ENCODE measurements around the gene IMPDH1.
A peak's percentile ranks its signal among the peaks of the same experiment; 100 is the strongest.

Gene IMPDH1

DNA sequence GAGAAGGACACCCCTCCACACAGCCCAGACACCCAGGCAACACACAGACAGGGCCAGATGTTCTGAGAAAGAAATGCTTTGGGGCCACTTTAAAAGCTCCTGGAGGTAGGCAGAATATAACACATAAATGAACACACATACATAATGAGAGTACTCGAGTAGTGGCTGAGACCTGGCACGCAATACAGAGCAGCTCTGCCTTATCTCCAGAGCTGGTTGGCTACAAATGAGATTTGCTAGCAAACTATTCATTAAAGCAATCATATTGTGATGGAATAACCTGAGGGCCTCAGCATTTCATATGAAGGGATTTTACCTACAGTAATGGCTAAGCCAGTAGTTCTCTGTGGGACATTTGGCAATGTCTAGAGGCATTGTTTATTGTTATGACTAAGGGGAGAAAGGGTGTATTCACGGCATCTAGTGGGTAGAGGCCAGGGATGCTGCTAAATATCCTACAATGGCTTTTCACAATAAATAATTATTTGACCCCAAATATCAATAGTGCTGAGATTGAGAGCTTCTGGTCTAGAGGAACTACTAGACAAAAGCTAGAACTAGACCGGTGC lies 5.5 kb upstream of the IMPDH1 start:
- no peak for DNase-seq
- intact Hi-C loops (cut with DNase I; ENCODE audit: low total_unique reads) = no loop called here
- H3K27me3 ChIP-seq = no peaks in the 10 kb centered on the region

DNA sequence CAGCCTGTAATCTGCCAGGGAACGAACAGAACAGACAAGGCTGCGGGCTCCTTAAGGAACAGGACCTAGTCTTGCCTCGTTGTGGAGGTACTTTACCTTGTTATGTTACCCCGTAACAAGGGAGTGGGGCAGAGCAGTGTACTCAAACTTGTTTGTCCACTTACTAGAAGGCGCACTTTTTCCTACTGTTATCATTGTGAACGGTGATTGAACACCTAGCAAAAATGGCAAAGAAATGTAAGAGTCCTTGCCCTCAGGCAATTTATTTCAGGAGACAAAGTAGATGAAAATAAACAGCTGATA lies 620 bp upstream of the IMPDH1 start:
- H3K4me3 ChIP-seq = peak overlapping the region; percentile 62 to 87
- TF ChIP-seq, protein P1, sequence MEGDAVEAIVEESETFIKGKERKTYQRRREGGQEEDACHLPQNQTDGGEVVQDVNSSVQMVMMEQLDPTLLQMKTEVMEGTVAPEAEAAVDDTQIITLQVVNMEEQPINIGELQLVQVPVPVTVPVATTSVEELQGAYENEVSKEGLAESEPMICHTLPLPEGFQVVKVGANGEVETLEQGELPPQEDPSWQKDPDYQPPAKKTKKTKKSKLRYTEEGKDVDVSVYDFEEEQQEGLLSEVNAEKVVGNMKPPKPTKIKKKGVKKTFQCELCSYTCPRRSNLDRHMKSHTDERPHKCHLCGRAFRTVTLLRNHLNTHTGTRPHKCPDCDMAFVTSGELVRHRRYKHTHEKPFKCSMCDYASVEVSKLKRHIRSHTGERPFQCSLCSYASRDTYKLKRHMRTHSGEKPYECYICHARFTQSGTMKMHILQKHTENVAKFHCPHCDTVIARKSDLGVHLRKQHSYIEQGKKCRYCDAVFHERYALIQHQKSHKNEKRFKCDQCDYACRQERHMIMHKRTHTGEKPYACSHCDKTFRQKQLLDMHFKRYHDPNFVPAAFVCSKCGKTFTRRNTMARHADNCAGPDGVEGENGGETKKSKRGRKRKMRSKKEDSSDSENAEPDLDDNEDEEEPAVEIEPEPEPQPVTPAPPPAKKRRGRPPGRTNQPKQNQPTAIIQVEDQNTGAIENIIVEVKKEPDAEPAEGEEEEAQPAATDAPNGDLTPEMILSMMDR (IDR thresholded peaks at IDR 0.05) = no peak
- DNase-seq = no peak

More for the DNA sequence above, 5.5 kb upstream of the IMPDH1 start:
- no peaks in the 10 kb centered on the region for H3K36me3 ChIP-seq
- peaks cover 0 to 7% (median 3%) of the 10 kb centered on the region in 4 donors for H3K4me1 ChIP-seq
- H3K27ac ChIP-seq = no peak overlapping the region
- TF ChIP-seq, protein P1 (IDR thresholded peaks at IDR 0.05) = no peak
- no peaks in the 10 kb centered on the region for H3K9me3 ChIP-seq
- H3K4me3 ChIP-seq = no peak overlapping the region

DNA sequence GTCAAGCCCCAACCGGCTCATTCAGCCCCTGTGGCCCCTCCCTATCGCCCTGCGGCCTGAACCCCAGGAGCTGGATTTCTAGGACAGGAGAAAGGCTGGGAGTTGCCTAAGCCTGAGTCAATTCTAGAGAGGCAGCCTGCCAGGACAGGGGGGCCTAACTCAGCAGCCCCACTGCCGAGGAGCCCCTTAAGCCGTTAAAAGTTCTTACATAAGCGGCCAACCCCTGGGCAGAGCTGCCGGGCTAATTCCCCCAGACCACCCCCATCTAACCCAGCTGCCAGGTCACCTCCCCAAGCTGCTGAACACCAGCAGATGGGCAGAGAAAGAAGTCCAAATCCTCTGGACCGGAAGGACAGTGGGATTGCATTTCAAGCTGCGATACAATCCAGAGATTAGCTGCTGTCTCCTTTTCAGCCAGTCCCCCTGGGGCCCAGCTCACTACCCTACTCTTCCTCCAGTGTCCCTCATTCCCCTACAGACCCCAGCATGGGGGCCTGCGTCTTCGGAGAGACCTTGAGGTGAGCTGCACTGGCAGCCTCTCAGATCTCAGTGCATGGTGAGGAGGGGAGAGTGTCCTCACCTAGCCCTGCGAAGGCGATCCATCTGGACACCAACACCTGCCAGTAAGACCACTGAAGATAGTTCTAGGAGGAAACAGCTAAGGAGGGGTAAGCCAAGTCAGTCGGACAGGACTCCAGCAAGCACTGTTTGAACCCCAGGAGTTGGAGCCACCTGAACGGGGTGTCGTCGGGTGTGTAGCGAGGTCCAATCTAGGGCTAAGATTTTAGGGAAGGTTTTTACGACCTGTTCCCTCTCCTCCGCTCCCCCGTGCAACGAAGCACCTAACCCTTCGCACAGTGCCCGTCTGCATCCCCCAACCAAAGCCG lies 830 bp downstream of the IMPDH1 start:
- Histone ChIP-seq H3K36me3 (no peaks in the 10 kb centered on the region), H3K27me3 (no peaks in the 10 kb centered on the region), H3K4me3 (peak overlapping the region; percentile 62 to 87), H3K9me3 (no peaks in the 10 kb centered on the region), H3K27ac (peak overlapping the region; percentile 93 to 94), H3K4me1 (peaks cover 0 to 42% (median 40%) of the 10 kb centered on the region in 4 donors)
- TF ChIP-seq, protein P1 (IDR thresholded peaks at IDR 0.05) = no peak
- DNase-seq = peak; percentile 43 to 60
- intact Hi-C loops (cut with DNase I; ENCODE audit: low total_unique reads) = no loop called here

More for the DNA sequence above, 620 bp upstream of the IMPDH1 start:
- H3K9me3 ChIP-seq = no peaks in the 10 kb centered on the region
- no peaks in the 10 kb centered on the region for H3K36me3 ChIP-seq
- no peaks in the 10 kb centered on the region for H3K27me3 ChIP-seq
- H3K4me1 ChIP-seq = peaks cover 0 to 32% (median 27%) of the 10 kb centered on the region in 4 donors
- peak overlapping the region; percentile 93 to 94 for H3K27ac ChIP-seq
- intact Hi-C loops (cut with DNase I; ENCODE audit: low total_unique reads) = loop anchor here (5.0 kb wide), 2 partner anchors 47 to 638 kb away; partner anchors contain the start of gene HILPDA

DNA sequence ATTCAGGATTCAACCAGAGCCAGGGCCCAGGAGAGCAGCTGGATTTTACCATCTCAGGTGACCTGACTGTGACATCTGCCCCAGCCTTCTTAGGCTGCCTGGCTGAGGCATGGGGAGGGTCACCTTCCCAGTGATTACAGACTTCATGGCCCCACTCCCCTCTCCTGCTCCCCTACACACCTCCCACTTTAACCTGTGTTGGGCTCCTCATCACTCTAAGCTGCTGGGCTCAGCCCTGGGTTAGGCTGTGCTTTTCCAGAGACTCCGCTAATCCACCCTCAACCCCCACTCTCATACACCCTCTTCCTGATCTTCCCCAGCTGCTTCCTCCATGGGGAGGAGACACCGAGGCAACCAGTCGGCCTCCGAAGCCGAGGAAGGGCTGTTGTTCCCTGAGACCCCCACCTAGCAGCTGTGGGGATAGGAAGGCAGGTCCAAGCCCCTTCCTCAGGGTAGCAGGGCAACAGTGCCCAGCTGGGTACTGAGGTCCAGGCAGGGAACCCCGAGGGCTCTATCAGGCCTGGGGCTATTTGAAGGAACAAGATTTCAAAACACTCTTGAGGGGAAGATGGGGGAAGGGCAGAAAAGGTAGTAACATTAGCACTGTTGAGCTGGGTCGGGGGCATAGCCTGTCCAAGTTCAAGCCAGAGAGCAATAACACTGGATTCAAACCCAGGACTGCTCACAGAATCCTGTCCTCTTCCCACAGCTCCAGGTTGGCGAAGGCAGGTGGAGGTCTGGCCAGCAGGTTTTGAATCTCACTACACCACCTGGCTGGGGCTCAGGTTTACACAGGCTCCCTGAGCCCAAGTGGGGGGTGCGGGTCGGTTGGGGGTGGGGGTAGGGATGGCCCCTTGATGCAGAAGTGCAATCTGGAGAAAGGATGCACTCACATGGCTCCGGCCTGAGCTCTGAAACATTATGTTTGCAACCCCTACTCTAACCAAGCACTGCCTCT lies 1.8 kb downstream of the IMPDH1 start:
- intact Hi-C loops (cut with DNase I; ENCODE audit: low total_unique reads) = no loop called here
- Histone ChIP-seq H3K27me3 (no peaks in the 10 kb centered on the region), H3K27ac (peak overlapping the region; percentile 93 to 94), H3K36me3 (peaks cover 0 to 2% (median 1%) of the 10 kb centered on the region in 3 donors), H3K9me3 (no peaks in the 10 kb centered on the region), H3K4me3 (peak overlapping the region in 1 of 2 donors; percentile 87), H3K4me1 (peaks cover 0 to 44% (median 41%) of the 10 kb centered on the region in 4 donors)
- TF ChIP-seq, protein P1 (IDR thresholded peaks at IDR 0.05) = no peak
- no peak for DNase-seq

DNA sequence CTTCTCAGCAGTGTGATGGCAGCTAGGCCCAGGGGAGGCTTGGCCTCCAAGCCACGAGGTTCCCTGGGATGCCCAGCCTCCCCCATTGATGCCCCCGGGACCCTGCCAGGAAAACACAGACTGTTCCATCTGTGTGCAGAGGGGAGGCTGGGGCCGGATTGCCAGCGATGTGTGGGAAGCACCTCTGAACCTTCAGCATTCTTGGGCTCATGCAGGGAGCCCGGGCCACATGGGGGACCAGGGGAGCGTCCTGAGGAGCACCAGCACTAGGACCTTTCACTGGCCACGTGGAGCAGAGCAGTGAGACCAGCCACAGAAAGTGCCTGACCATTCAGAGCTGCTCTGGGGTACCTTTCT lies 2.6 kb downstream of the IMPDH1 start:
- peaks cover 0 to 44% (median 41%) of the 10 kb centered on the region in 4 donors for H3K4me1 ChIP-seq
- no peaks in the 10 kb centered on the region for H3K27me3 ChIP-seq
- H3K36me3 ChIP-seq = peaks cover 0 to 6% (median 6%) of the 10 kb centered on the region in 3 donors
- no peak for DNase-seq
- TF ChIP-seq, protein P1 (IDR thresholded peaks at IDR 0.05) = no peak
- no peaks in the 10 kb centered on the region for H3K9me3 ChIP-seq
- intact Hi-C loops (cut with DNase I; ENCODE audit: low total_unique reads) = no loop called here
- no peak overlapping the region for H3K4me3 ChIP-seq
- H3K27ac ChIP-seq = peak overlapping the region; percentile 93 to 94
